Sigmoid colon (tissue), 7 donors: ENCODE measurements around the gene ELP2. TPM values are rescaled to one million over a fixed set of nuclear protein-coding genes. Genes with fewer than 3 reads are reported as not detected.

ENCODE experiments used
- DNase-seq: peaks from one replicate; pipeline ENCODE4 v3.0.0-alpha.2; 2019
- H3K27ac ChIP-seq, 4 donors: fragments of 200-600 bp; sonication (generic); one replicate each; pipeline ENCODE4 v1.5.1; 2016 to 2019; ENCODE audit warnings: mild to moderate bottlenecking in 1 of 4
- H3K27me3 ChIP-seq, 3 donors: fragments of 200-600 bp; sonication (generic); one replicate each; pipeline ENCODE4 v1.5.1; 2019; ENCODE audit warnings: mild to moderate bottlenecking in 1 of 3
- H3K36me3 ChIP-seq, 4 donors: fragments of 200-600 bp; sonication (generic); one replicate each; pipeline ENCODE4 v1.5.1; 2016 to 2019
- H3K4me1 ChIP-seq, 4 donors: fragments of 200-600 bp; sonication (generic); one replicate each; pipeline ENCODE4 v1.5.1; 2017 to 2019
- H3K4me3 ChIP-seq, 4 donors: fragments of 200-600 bp; sonication (generic); one replicate each; pipeline ENCODE4 v1.5.1; 2017 to 2019; ENCODE audit warnings: mild to moderate bottlenecking in 2 of 4, moderate library complexity in 1 of 4
- H3K9me3 ChIP-seq, 4 donors: fragments of 200-600 bp in 3 of 4; sonication (generic) in 3 of 4; one replicate each; pipeline versions ENCODE4 v1.5.1 to v1.6.1; 2013 to 2019
- CTCF ChIP-seq, 4 experiments: fragments of 450-650 bp in 3 of 4; fragments of 200-600 bp in 1 of 4; IDR thresholded peaks; one replicate each; pipeline ENCODE4 v1.5.1; 2016 to 2019; ENCODE audit warnings: antibody characterized with exemption in 4 of 4, mild to moderate bottlenecking in 3 of 4, moderate library complexity in 2 of 4
- EP300 ChIP-seq, 4 donors: sonication (generic); formaldehyde crosslinking; IDR thresholded peaks; one replicate each; pipeline ENCODE4 v1.6.1; 2017; ENCODE audit warnings: antibody characterized with exemption in 4 of 4
- POLR2A ChIP-seq, 2 donors: fragments of 450-650 bp; IDR thresholded peaks; one replicate each; pipeline ENCODE4 v1.6.1; 2016; ENCODE audit warnings: antibody characterized with exemption in 2 of 2, mild to moderate bottlenecking in 2 of 2, moderate library complexity in 2 of 2
- POLR2AphosphoS5 ChIP-seq, 4 donors: sonication (generic); formaldehyde crosslinking; IDR thresholded peaks; one replicate each; pipeline ENCODE4 v1.6.1; 2017; ENCODE audit warnings: antibody characterized with exemption in 4 of 4
- WGBS, 2 donors: extraction: QIAGEN DNeasy Blood & Tissue Kit; methylation state at CpG; one replicate each; pipeline ENCODE4 v1.1.7; 2013; 5-methylcytosine and 5-hydroxymethylcytosine counted together
- intact Hi-C: fragments of 100-400 bp; cut with DNase I; formaldehyde crosslinking; loops from one replicate; pipeline ENCODE4 v1.15.1; 2023
- polyA plus RNA-seq, 3 donors: library from polyadenylated mRNA; stranded (reverse); fragments of 200-250 nt; gene quantifications; one replicate each; pipeline ENCODE4 v1.2.3, GENCODE V29; 2013
- total RNA-seq, 4 donors: library from RNA; depleted of rRNA; stranded (reverse); fragments of >200 nt; gene quantifications; one replicate each; pipeline ENCODE4 v1.1.0, GENCODE V29; 2016
- donor health status: healthy with polysubstance abuse.
- donor health status: Bipolar disorder and iron deficiency.
- donor health status: healthy.

The ELP2 gene
- total and polyA plus RNA-seq, 7 donors: 14.3 to 77.2 (median 51.7) TPM

DNA sequence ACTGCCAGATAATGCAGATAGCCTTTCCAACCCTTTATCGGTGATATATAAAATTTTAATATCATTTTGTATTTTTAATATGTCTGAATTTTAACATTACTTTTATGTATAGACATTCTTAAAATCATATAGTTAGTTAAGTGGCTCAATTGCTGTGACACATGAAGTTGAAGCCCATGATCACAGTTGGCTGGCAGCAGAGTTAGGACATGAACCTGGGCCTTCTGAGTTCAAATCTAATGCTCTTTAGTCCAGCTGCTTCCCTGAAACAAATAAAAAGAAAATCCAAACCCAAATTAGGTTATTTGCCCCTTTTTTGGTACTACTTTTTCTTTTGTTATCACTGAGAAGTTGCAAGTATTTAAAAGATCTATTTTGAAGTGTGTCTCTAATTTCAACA, 5.6 kb downstream of the ELP2 start:
- no peak overlapping the region for H3K4me3 ChIP-seq
- peaks cover 0 to 32% (median 24%) of the 10 kb centered on the region in 4 donors for H3K4me1 ChIP-seq
- H3K9me3 ChIP-seq: no peaks in the 10 kb centered on the region
- intact Hi-C loops: no loop called here
- 95 to 98% methylated on average over 1 of the region's 1 CpG for WGBS, 2 donors
- H3K36me3 ChIP-seq: peaks cover 3 to 58% (median 12%) of the 10 kb centered on the region in 4 donors
- no peaks in the 10 kb centered on the region for H3K27me3 ChIP-seq
- TF ChIP-seq CTCF (IDR thresholded peaks at IDR 0.05) (no peak), POLR2A (IDR thresholded peaks at IDR 0.05) (no peak), POLR2AphosphoS5 (IDR thresholded peaks at IDR 0.05) (no peak), EP300 (IDR thresholded peaks at IDR 0.05) (no peak)
- H3K27ac ChIP-seq: no peak overlapping the region
- no peak for DNase-seq

GRCh38 chr18:36139245-36139644, 9.5 kb downstream of the ELP2 start:
- peaks cover 11 to 91% (median 27%) of the 10 kb centered on the region in 4 donors for H3K36me3 ChIP-seq
- DNase-seq: no peak
- intact Hi-C loops: no loop called here

DNA sequence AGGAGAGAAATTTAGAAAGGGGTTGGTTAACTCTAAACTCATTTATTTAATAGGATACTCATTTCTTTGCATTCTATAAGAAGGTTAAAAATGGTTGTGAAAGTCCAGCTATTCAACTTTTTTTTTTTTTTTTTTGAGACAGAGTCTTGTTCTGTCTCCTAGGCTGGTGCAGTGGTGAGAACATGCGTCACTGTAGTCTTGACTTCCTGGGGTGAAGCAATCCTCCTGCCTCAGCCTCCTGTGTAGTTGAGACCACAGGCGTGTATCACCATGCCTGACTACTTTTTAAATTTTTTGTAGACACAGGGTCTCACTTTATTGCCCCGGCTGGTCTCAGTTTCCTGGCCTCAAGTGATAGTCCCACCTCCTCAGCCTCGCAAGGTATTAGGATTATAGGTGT, 11.9 kb downstream of the ELP2 start:
- TF ChIP-seq EP300 (IDR thresholded peaks at IDR 0.05) (no peak), POLR2AphosphoS5 (IDR thresholded peaks at IDR 0.05) (no peak), POLR2A (IDR thresholded peaks at IDR 0.05) (no peak), CTCF (IDR thresholded peaks at IDR 0.05) (no peak)
- intact Hi-C loops: no loop called here

More at GRCh38 chr18:36139245-36139644, 9.5 kb downstream of the ELP2 start:
- no peaks in the 10 kb centered on the region for H3K4me1 ChIP-seq
- H3K27me3 ChIP-seq: no peaks in the 10 kb centered on the region
- WGBS, 2 donors: 94 to 96% methylated on average over 5 of the region's 5 CpGs
- H3K9me3 ChIP-seq: no peaks in the 10 kb centered on the region
- TF ChIP-seq EP300 (IDR thresholded peaks at IDR 0.05): no peak
- no peak for TF ChIP-seq POLR2A (IDR thresholded peaks at IDR 0.05)
- no peak for TF ChIP-seq CTCF (IDR thresholded peaks at IDR 0.05)
- no peak for TF ChIP-seq POLR2AphosphoS5 (IDR thresholded peaks at IDR 0.05)
- no peak overlapping the region for H3K27ac ChIP-seq
- H3K4me3 ChIP-seq: no peak overlapping the region

GRCh38 chr18:36142751-36143150, 13.1 kb downstream of the ELP2 start:
- no peaks in the 10 kb centered on the region for H3K4me1 ChIP-seq
- intact Hi-C loops: no loop called here
- H3K4me3 ChIP-seq: no peak overlapping the region
- no peaks in the 10 kb centered on the region for H3K9me3 ChIP-seq
- no peak overlapping the region for H3K27ac ChIP-seq
- no peak for TF ChIP-seq POLR2A (IDR thresholded peaks at IDR 0.05)
- TF ChIP-seq CTCF (IDR thresholded peaks at IDR 0.05): no peak
- TF ChIP-seq POLR2AphosphoS5 (IDR thresholded peaks at IDR 0.05): no peak
- no peak for TF ChIP-seq EP300 (IDR thresholded peaks at IDR 0.05)
- H3K27me3 ChIP-seq: no peaks in the 10 kb centered on the region
- H3K36me3 ChIP-seq: peaks cover 25 to 98% (median 44%) of the 10 kb centered on the region in 4 donors
- DNase-seq: no peak
- 81 to 87% methylated on average over 3 of the region's 3 CpGs for WGBS, 2 donors

More for the DNA sequence above, 11.9 kb downstream of the ELP2 start:
- Histone ChIP-seq H3K27ac (no peak overlapping the region), H3K36me3 (peaks cover 18 to 98% (median 40%) of the 10 kb centered on the region in 4 donors), H3K9me3 (no peaks in the 10 kb centered on the region), H3K27me3 (no peaks in the 10 kb centered on the region), H3K4me3 (no peak overlapping the region), H3K4me1 (no peaks in the 10 kb centered on the region)
- DNase-seq: no peak
- WGBS, 2 donors: 97% methylated on average over 4 of the region's 4 CpGs

DNA sequence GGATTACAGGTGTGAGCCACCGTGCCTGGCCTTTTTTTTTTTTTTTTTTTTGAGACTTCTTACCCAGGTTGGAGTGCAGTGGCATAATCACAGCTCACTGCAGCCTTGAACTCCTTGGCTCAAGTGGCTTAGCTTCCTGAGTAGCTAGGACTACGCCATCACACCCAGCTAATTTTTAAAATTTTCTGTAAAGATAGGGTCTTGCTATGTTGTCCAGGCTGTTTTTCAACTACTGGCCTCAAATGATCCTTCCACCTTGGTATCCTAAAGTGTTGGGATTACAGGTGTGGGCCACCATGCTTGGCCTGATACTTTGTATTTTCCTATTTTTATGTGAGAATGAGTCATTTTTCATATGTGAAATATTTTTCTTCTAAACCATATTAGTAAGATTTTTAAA, 13.7 kb downstream of the ELP2 start:
- no peaks in the 10 kb centered on the region for H3K4me1 ChIP-seq
- peaks cover 28 to 98% (median 45%) of the 10 kb centered on the region in 4 donors for H3K36me3 ChIP-seq
- H3K27ac ChIP-seq: no peak overlapping the region
- no peaks in the 10 kb centered on the region for H3K9me3 ChIP-seq
- no peak for DNase-seq
- H3K27me3 ChIP-seq: no peaks in the 10 kb centered on the region
- TF ChIP-seq EP300 (IDR thresholded peaks at IDR 0.05) (no peak), POLR2A (IDR thresholded peaks at IDR 0.05) (no peak), CTCF (IDR thresholded peaks at IDR 0.05) (no peak), POLR2AphosphoS5 (IDR thresholded peaks at IDR 0.05) (no peak)
- WGBS, 2 donors: 88 to 99% methylated on average over 1 to 2 of the region's 2 CpGs
- intact Hi-C loops: no loop called here
- H3K4me3 ChIP-seq: no peak overlapping the region
